ENCODE data around the gene MSMB.
A peak's percentile ranks its signal among the peaks of the same experiment; 100 is the strongest.
"Not testable (repeated sequence)": the region's sequence is repeated elsewhere in the genome, so short reads cannot be mapped to it uniquely, and the experiment has no call there.

The MSMB gene

DNA sequence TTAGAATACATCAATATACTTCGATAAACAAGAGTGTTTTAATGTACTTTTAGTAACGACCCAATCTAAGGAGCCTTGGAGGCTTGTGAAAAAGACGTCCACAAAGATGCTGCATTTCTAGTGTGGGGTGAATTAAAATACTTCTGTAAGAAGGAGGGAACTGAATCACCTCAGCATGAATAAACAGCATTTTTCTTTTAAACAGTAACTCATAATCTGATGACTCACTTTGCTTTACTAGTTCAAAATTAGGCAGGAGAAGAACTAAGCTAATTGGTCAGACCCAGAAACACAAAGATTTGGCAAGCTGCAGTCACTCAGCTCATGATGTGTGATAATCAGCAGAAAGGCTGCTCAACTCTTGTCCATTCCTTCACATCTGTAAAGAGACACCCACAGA, 39.9 kb downstream of the MSMB start:
- peak; percentile 62 for DNase-seq (ENCODE audit: low spot score)

DNA sequence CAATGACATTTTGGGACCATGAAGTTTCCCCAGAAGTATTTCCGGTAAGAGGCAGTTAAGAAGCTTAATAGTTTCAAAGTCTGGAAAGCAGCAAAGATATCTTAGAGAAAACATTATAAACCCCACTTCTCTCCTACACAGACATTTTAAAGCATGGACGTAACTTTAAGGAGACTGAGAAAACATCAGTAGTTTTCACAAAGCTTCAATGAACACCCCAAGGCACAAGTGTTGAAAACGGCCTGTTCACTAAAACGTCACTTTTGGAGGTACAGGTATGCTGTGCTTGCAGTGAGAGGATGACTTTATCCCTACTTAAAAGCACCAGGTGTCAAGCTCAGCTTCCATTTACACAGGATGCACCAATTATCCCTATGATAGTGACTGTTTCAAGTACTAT, 40.7 kb downstream of the MSMB start:
- DNase-seq (ENCODE audit: low spot score): no peak

DNA sequence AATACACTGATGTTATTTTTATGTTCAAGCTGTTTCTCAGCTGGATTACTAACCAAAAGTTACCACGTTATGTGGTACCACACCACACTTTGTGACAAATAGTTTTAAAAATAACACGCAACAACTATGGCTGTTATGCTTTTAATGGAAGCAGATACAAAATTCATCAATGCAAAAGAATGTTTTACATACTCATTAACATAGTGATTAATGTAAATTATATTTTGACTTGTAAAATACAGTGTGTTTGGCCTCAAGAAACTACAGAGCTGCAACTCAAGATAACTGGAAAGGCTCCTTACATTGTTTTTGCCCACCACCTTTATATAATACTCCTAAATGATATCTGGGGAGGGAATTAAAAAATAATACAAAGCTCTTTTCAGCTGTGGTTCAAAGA, 41.1 kb downstream of the MSMB start:
- no peak for DNase-seq (ENCODE audit: low spot score)

DNA sequence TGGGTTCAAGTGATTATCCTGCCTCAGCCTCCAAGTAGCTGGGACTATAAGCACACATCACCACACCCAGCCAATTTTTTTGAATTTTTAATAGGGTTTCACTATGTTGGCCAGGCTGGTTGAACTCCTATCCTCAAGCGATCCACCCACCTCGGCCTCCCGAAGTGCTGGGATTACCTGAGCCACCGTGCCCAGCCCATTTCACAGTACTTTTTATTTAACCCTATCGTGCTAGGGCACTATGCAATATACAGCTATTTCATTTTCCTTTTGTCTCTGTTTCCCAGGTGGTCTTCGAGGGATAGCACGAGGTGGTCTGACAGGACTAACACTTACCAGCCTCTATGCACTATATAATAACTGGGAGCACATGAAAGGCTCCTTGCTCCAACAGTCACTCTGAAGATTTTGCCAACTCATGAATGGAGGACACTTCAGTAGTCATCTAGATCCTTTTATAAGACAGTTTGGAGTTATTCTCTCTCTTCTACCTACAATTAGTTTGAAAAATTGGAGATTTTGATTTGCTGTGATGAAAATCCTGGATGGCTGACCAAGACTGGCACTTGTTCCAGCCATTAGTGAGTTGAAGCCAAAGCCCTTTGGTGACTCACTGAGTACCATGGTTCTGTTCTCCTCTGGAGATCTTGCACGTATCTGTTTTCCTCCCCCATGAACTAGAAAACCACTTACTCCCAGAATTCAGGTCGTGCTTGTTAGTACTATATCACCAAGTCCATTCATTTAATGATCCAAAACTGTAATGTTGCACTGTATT, 43.0 kb downstream of the MSMB start:
- peak; percentile 70 for DNase-seq (ENCODE audit: low spot score)

DNA sequence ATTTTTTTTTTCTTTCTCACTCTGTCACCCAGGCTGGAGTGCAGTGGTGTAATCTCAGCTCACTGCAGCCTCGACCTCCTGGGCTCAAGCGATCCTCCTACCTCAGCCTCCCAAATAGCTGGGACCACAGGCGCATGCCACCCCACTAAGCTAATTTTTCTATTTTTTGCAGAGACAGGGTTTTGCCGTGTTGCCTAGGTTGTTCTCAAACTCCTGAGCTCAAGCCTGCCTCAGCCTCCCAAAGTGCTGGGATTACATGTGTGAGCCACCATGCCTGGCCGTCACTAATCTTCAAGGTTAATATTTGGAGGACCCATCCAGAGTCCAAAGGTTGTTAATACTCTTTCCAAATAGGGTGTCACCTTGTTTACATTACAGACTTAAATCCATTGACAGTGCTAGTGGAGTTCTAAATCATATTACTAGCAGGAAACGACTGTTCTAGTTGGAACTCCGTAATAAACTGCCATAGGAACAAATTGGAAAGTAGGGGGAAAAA, 43.8 kb downstream of the MSMB start:
- peak; percentile 65 for DNase-seq (ENCODE audit: low spot score)

DNA sequence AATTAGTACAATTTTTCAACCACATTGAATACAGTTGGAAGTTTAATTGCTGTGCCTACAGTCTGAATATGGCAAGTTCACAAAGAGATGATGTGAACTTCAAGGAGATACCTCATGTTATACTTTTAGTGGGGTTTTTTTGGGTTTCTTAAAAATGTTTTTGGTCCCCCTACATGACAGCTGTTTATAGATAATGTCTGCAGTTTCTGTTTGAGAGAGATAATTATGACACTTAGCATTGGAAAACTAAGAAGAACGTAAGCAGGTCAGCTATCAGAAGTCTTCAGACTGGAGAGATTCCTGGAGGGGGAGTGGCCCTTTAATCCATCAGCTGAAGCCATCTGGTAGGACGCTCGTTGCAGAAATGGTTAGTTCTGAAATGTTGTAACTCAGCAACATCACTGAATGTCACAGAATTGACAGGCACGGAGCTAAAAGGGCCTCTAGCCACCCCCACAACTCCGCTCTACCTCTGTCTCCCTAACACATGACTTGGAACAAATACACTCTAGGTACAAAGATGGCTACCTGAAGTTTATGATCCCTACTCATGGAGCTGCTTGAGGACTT, 44.8 kb downstream of the MSMB start:
- DNase-seq (ENCODE audit: low spot score): peak; percentile 94

DNA sequence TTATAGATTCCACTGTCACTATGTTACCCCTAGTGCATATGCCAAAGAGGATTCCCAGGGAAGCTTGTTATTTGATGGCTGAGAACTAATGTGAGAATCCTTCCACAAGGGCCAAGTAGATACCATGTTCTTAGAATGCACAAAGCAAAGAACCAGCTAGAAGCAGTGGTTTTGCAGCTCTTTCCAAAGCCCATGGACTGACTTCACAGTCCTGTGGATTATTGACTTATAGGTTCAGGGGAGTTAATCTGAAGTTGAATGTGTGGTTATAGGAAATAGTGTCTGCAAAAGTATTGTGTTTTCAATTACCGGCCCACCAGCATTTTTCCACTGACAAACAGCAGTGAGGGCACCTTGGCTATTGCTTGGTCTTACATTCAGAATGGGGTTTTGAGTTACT, 45.5 kb downstream of the MSMB start:
- DNase-seq (ENCODE audit: low spot score): peak; percentile 73

DNA sequence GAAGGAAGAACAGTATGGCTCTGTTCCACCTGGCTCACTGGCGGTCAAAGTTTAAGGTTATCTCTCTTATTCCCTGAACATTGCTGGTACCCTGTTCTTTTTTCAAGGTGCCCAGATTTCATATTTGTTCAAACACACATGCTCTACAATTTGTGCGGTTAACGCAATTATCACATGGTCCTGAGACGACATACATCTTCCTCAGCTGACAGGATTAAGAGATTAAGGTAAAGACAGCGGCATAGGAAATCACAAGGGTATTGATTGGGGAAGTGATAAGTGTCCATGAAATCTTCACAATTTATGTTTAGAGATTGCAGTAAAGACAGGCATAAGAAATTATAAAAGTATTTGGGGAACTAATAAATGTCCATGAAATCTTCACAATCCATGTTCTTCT, 46.1 kb downstream of the MSMB start:
- DNase-seq (ENCODE audit: low spot score): not testable (repeated sequence)

DNA sequence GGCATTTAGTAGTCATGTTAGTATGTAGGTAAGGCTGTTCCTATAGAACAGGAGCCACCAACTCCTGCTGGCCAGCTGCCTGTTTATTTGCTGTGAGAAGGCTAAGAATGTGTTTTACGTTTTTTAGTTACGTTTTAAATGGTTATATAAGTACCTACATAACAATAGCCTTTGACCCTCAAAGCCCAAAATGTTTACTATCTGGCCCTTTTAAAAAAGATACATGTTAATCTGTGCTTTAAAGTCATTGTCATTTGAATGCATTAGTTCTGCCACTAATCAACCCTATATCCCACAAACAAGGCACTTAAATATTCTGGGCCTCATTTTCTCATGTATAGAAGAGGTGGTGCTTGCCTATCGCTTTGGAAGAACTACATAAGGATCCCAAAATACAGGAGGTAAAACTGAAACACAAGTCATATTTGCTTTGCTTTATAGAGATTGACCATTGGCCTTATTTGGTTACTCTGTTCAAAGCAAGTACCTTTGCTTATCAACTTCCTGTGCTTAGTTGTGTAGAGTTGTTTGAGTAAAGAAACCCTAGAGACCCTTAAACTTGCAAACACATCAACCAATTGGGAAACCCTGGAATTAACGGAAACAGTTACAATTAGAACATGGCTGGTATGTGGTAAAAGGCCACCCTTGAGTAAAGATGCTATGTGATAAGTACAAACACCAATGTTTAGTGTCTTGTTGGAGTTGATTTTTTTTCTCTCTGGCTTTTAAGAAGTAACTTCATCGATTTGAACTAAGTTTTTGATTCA, 47.9 kb downstream of the MSMB start:
- no peak for DNase-seq (ENCODE audit: low spot score)

DNA sequence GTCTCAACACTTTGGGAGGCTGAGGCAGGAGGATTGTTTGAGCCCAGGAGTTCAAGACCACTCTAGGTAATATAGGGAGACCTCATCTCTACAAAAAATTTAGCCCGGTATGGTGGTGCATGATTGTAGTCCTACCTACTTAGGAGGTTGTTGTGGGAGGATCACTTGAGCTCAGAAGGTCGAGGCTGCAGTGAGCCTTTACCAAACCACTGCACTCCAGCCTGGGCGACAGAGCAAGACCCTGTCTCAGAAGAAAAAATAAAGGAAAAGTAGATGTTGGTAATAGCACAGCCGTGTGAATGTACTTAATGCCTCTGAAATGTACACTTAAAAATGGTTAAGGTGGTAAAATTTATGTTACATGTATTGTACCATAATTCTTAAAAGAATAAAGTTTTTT, 48.5 kb downstream of the MSMB start:
- DNase-seq (ENCODE audit: low spot score): no peak

DNA sequence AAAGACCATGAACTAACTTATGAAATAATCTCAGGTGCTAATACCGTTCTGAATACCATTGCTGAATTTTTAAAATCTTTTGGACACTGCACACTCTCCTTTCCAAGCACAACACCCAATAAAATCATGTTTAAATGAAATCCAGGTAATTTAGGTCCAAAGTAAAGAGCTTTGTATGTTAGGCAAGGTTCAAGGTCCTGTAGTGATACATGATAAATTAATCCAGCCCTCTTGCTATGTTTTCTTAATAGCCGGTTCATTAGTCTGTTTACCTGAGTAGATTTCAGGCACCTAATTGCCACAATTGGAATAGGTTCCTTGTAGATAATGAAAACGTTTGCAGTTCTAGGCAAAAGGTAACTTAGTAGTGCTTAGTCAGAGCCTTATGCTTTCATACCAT, 60.5 kb downstream of the MSMB start:
- not testable (repeated sequence) for DNase-seq (ENCODE audit: low spot score)

DNA sequence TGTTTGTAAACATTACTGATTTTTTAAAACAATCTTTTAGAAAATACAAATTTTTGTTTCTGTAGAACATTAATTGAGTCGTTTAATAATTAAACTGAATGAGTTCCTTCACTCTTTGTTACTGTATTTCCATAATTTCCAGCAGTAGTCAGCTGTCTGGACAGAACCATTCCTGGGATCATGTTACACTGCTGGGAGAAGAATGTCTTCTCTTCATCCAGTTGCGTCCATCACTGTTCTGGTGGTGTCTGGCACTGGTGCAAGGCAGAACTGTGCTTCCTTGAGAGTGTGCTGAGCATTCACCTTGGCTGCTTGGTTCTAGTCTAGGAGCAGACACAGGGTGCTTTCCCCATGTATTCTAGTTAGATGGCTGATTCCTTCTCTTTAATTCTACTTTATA, 61.6 kb downstream of the MSMB start:
- DNase-seq (ENCODE audit: low spot score): not testable (repeated sequence)

DNA sequence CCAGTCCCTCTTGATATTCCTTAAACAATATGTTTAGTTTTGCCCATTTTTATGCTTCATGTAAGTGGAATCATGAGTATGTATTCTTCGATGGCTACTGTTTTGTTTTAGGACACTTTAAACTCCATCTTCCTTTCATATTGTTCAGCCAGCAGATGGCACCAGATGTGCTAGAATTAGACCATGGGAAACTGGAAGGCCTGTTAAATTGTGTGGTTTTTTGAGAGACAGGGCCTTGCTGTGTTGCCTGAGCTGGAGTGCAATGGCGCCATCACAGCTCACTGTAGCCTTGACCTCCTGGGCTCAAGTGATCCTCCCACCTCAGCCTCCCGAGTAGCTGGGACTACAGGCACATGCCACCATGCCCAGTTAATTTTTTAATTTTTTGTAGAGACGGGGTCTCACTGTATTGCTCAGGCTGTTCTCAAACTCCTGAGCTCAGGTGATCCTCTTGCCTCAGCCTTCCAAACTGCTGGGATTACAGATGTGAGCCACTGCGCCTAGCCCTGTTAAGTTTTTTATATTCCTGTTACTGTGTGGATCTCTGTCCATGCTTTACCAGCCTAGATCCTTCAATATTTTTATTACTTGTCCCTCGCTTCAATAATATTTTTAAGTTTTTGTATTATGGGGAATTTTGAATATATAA, 62.4 kb downstream of the MSMB start:
- peak; percentile 90 for DNase-seq (ENCODE audit: low spot score)

Measured in hematopoietic multipotent progenitor cell treated with erythropoietin and hydrocortisone succinate and interleukin-3 and kit ligand, for 17 days (in vitro differentiated cells).